Activated naive CD4-positive, alpha-beta T cell treated with anti-CD3 and anti-CD28 coated beads for 36 hours (primary cell): ENCODE measurements around the gene CENPV. TPM values are rescaled to one million over a fixed set of nuclear protein-coding genes. Genes with fewer than 3 reads are reported as not detected.

ENCODE experiments used
- CTCF ChIA-PET: fragments of 350-600 bp; sonication (Branson Sonifier 250); formaldehyde crosslinking; loops from one replicate; lab custom pipeline; 2021; ENCODE audit warnings: antibody characterized with exemption; lab: Charles Lee
- DNase-seq: peaks from one replicate; pipeline ENCODE4 v3.0.0-alpha.2; 2020
- H3K27ac Mint-ChIP-seq: one replicate; pipeline ENCODE4 v1.8.0; 2021; ENCODE audit warnings: mild to moderate bottlenecking, mixed read lengths
- H3K27me3 Mint-ChIP-seq: one replicate; pipeline ENCODE4 v1.8.0; 2021; ENCODE audit warnings: low read depth, mixed read lengths
- H3K36me3 Mint-ChIP-seq: one replicate; pipeline ENCODE4 v1.8.0; 2021; ENCODE audit warnings: low read depth, mixed read lengths
- H3K4me1 Mint-ChIP-seq: one replicate; pipeline ENCODE4 v1.8.0; 2021; ENCODE audit warnings: low read depth, mixed read lengths
- H3K4me3 Mint-ChIP-seq: one replicate; pipeline ENCODE4 v1.8.0; 2021; ENCODE audit warnings: mild to moderate bottlenecking, moderate library complexity, mixed read lengths
- H3K9me3 Mint-ChIP-seq: one replicate; pipeline ENCODE4 v1.8.0; 2021; ENCODE audit warnings: mixed read lengths
- intact Hi-C: fragments of 100-400 bp; cut with micrococcal nuclease; formaldehyde crosslinking; loops from one replicate; pipeline ENCODE4 v1.15.1; 2023
- total RNA-seq, 2 experiments: library from RNA; stranded (reverse); gene quantifications; one replicate each; pipeline ENCODE4 v1.2.3, GENCODE V29; 2021

CENPV gene
- total RNA-seq, 2 experiments from 2014 or later = 117 to 121 TPM

- H3K4me3 Mint-ChIP-seq = peak within 1 kb of the TSS; percentile 90
- intact Hi-C loops = loop anchor here (1.0 to 5.0 kb wide), 8 partner anchors 18 to 422 kb away; partner anchors contain the start of gene CENPV
- CTCF ChIA-PET = interaction anchor here (0.9 to 2.4 kb wide), 4 partner anchors 14 to 141 kb away, joined by 3 to 9 read pairs (median 3); partner anchors contain the start of gene TRPV2
- DNase-seq = peak; percentile 96
- H3K36me3 Mint-ChIP-seq = peaks cover 29% of the 10 kb centered on the region
- peaks cover 35% of the 10 kb centered on the region for H3K4me1 Mint-ChIP-seq
- no peaks in the 10 kb centered on the region for H3K27me3 Mint-ChIP-seq
- peak within 1 kb of the TSS; percentile 96 for H3K27ac Mint-ChIP-seq
- no peaks in the 10 kb centered on the region for H3K9me3 Mint-ChIP-seq
Observed at GRCh38 chr17:16380640-16381495, 27.6 kb upstream of the CENPV start, which contains the start of gene UBB. UBB (plus strand) TSS chr17:16381091; CDS start chr17:16381908, 817 bp downstream.

DNA sequence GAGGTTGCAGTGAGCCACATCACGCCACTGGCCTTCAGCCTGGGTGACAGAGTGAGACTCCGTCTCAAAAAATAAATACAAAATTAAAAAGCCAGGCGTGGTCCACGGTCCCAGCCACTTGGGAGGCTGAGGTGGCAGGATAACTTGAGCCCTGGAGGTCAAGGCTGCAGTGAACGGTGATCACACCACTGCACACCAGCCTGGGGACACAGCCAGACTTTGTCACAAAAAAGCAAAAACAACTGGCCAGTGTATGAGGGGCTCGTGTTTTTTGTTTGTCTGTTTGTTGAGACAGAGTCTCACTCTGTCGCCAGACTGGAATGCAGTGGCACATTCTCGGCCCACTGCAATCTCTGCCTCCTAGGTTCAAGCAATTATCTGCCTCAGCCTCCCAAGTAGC, 26.4 kb upstream of the CENPV start:
- no peak overlapping the region for H3K27ac Mint-ChIP-seq
- DNase-seq = no peak

DNA sequence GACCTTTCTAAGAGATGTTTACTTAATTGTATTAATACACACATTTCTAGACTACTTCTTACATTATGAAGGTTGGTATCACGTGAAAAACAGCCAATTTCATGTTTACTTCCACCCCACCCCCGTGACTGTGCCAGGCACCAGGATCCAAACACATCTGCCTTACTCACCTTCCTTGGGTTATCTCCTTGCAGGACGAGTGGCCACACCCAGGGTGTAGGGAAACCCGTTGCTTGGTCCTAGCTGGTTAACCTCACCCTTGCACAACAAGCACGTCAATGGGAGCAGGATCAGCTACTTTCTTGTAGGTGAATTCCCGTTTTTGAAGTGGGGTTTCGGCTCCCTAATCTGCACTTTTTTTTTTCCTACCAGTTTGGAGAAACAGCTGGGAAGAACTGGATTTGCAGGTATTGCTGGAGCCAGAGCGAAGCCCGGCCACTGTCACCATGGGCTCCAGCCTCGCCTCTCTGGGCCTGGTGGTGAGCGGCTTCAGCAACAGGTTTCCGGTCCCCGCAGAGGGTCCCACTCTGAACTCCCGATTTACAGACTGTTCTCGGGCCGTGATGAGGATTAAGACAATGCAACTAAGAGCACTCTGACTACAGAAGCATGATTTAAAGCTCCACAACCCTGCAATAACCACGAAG, 25.5 kb upstream of the CENPV start:
- CTCF ChIA-PET = interaction anchor here (0.7 to 1.6 kb wide), 4 partner anchors 15 to 206 kb away, joined by 3 to 9 read pairs (median 5); no protein-coding TSS in a partner anchor
- H3K36me3 Mint-ChIP-seq = peaks cover 27% of the 10 kb centered on the region
- no peaks in the 10 kb centered on the region for H3K27me3 Mint-ChIP-seq
- intact Hi-C loops = no loop called here
- peak overlapping the region; percentile 34 for H3K27ac Mint-ChIP-seq
- no peaks in the 10 kb centered on the region for H3K9me3 Mint-ChIP-seq
- H3K4me3 Mint-ChIP-seq = peak overlapping the region; percentile 24
- H3K4me1 Mint-ChIP-seq = peaks cover 25% of the 10 kb centered on the region
- no peak for DNase-seq

More for the DNA sequence above, 26.4 kb upstream of the CENPV start:
- intact Hi-C loops = loop anchor here (2.0 to 5.0 kb wide), 3 partner anchors 19 to 203 kb away; partner anchors contain the start of gene CENPV
- Mint-ChIP-seq H3K36me3 (peaks cover 29% of the 10 kb centered on the region), H3K4me1 (peaks cover 34% of the 10 kb centered on the region), H3K4me3 (no peak overlapping the region), H3K27me3 (no peaks in the 10 kb centered on the region), H3K9me3 (no peaks in the 10 kb centered on the region)
- CTCF ChIA-PET = interaction anchor here (1.6 kb wide), 1 partner anchor 16 kb away, joined by 9 read pairs; no protein-coding TSS in a partner anchor

DNA sequence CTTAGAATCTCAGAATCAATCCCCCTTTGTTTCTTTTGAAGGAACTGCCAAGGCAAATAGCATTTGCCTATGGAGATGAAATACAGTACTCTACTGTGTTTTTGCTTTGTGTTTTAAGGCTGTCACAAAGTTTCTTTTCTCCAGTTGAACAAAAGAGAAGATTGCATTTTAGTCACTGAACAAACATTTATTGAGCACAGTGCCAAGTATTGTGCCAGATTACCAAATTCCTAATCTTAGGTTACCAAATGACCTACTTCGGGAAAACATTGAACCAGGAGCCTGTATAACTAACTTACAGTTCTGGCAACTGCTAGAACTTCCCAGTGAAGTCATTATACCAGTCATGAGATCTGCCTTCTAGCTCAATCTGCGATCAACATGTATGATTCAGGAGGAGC, 24.7 kb upstream of the CENPV start:
- CTCF ChIA-PET = interaction anchor here (0.7 to 1.6 kb wide), 3 partner anchors 15 to 207 kb away, joined by 3 to 9 read pairs (median 3); no protein-coding TSS in a partner anchor
- H3K4me3 Mint-ChIP-seq = no peak overlapping the region
- no peak for DNase-seq
- no peaks in the 10 kb centered on the region for H3K9me3 Mint-ChIP-seq
- no peak overlapping the region for H3K27ac Mint-ChIP-seq
- H3K4me1 Mint-ChIP-seq = peaks cover 17% of the 10 kb centered on the region
- no peaks in the 10 kb centered on the region for H3K27me3 Mint-ChIP-seq
- H3K36me3 Mint-ChIP-seq = peaks cover 19% of the 10 kb centered on the region
- intact Hi-C loops = no loop called here

DNA sequence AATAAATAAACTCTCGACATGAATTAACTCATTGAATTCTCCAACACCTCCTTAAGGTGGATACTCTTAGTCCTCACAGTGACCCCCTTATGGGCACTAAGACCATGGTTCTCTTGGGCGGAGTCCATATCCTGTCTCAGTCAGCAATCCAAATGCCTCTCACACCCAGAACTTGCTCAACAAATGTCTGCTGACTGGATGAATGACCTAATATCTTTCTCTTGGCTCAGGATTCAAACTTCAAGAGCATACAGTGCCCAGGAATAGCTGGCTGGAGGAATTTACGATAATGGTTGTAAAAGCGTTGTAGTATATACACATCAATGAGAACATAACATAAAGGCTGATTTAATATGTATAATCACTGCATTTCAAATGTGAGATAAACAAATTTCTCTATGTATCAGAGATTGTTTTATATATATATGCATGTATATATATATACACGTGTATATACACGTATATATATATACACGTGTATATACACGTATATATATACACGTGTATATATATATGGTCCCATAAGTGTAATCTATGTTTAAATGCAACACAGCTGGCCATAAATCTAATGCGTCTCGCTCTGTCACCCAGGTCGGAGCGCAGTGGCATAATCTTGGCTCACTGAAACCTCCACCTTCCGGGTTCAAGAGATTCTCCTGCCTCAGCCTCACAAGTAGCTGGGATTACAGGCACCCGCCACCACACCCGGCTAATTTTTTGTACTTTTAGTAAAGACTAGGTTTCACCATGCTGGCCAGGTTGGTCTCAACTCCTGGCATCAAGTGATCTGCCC, 21.1 kb upstream of the CENPV start:
- Mint-ChIP-seq H3K27ac (no peak overlapping the region), H3K4me1 (no peaks in the 10 kb centered on the region), H3K27me3 (no peaks in the 10 kb centered on the region), H3K9me3 (no peaks in the 10 kb centered on the region), H3K36me3 (no peaks in the 10 kb centered on the region), H3K4me3 (no peak overlapping the region)
- no peak for DNase-seq
- intact Hi-C loops = no loop called here
- CTCF ChIA-PET = interaction anchor here (1.0 to 3.2 kb wide), 5 partner anchors 9 to 147 kb away, joined by 3 to 17 read pairs (median 4); partner anchors contain the start of gene CENPV

GRCh38 chr17:16371742-16372141, 18.5 kb upstream of the CENPV start:
- Mint-ChIP-seq H3K36me3 (no peaks in the 10 kb centered on the region), H3K4me1 (no peaks in the 10 kb centered on the region), H3K4me3 (no peak overlapping the region), H3K27me3 (no peaks in the 10 kb centered on the region), H3K9me3 (no peaks in the 10 kb centered on the region), H3K27ac (no peak overlapping the region)
- DNase-seq = no peak
- CTCF ChIA-PET = no interaction called here
- intact Hi-C loops = no loop called here

DNA sequence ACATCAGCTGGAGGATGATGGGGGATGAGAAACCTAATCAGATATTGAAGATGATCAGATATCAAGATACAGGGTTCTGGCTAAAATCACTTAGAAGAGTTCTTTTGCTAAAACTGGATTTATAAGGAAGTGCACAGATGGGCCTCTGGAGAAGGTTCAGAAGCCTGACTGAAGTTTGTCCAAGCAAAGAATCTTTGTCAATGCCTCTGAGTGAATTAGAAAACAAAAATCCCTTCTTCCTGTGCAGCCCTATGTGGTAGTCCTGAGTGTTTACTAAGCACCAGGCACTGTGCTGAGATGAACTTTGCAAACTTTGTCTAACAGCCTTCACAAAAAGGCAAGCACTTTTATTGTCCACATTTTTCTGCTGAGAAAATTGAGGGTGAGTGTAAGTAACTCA, 11.4 kb upstream of the CENPV start:
- Mint-ChIP-seq H3K4me3 (no peak overlapping the region), H3K27me3 (no peaks in the 10 kb centered on the region), H3K27ac (no peak overlapping the region), H3K9me3 (no peaks in the 10 kb centered on the region), H3K36me3 (no peaks in the 10 kb centered on the region), H3K4me1 (no peaks in the 10 kb centered on the region)
- intact Hi-C loops = loop anchor here (5.0 kb wide), 2 partner anchors 73 to 173 kb away; no protein-coding TSS in a partner anchor
- CTCF ChIA-PET = interaction anchor here (0.8 to 5.0 kb wide), 27 partner anchors 9 to 225 kb away, joined by 3 to 71 read pairs (median 5); partner anchors contain the start of genes CENPV and TRPV2
- DNase-seq = no peak

DNA sequence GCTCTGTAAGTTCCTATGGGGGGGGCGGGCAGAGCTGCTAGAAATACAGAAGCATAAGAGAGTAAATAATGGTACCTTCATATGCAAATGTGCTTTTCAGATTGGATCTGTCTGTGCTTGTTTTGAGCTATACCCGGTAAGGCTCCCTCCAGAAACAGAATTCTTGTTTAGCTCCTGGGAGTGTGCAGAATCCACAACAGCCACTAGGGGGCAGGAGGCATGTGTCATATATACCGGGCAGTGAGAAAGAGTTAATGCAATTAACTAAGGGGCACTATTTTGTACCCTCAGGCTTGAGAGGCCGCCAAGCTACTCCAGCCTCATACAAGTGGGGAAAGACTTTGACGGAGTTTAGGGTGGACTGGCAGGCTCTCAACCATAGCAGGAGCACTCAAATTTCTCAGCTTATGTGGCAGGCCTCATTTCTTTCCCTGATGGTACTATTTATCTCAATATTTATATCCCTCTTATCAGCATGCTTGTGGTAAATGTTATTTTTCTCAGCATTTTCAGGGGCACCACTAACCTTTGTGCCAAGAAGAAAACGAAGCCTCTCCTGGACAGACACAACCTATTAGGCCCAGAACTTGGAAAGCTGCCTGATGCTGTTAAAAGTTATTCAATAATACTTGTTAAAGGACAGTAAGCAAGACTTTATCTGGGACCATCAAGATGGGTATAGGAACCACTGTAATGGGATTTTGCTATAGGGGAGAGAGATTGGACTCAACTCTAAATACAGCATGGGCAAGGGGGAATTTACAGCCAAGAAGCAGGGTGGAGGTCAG, 10.7 kb upstream of the CENPV start:
- Mint-ChIP-seq H3K27me3 (no peaks in the 10 kb centered on the region), H3K9me3 (no peaks in the 10 kb centered on the region), H3K36me3 (no peaks in the 10 kb centered on the region), H3K4me3 (no peak overlapping the region), H3K4me1 (no peaks in the 10 kb centered on the region), H3K27ac (no peak overlapping the region)
- DNase-seq = peak; percentile 91
- CTCF ChIA-PET = interaction anchor here (0.5 to 5.0 kb wide), 51 partner anchors 9 to 226 kb away, joined by 3 to 71 read pairs (median 4); partner anchors contain the start of genes CENPV, TRPV2 and UBB
- intact Hi-C loops = loop anchor here (1.0 to 5.0 kb wide), 5 partner anchors 51 to 225 kb away; partner anchors contain the start of gene TRPV2

- no peaks in the 10 kb centered on the region for H3K4me1 Mint-ChIP-seq
- no peaks in the 10 kb centered on the region for H3K9me3 Mint-ChIP-seq
- intact Hi-C loops = loop anchor here (5.0 kb wide), 2 partner anchors 75 to 175 kb away; no protein-coding TSS in a partner anchor
- no peak overlapping the region for H3K27ac Mint-ChIP-seq
- H3K4me3 Mint-ChIP-seq = no peak overlapping the region
- CTCF ChIA-PET = interaction anchor here (0.6 to 5.0 kb wide), 5 partner anchors 9 to 160 kb away, joined by 3 to 71 read pairs (median 15); partner anchors contain the start of genes CENPV and TRPV2
- H3K36me3 Mint-ChIP-seq = no peaks in the 10 kb centered on the region
- H3K27me3 Mint-ChIP-seq = no peaks in the 10 kb centered on the region
- no peak for DNase-seq
Observed at GRCh38 chr17:16361874-16362273, 8.6 kb upstream of the CENPV start.

DNA sequence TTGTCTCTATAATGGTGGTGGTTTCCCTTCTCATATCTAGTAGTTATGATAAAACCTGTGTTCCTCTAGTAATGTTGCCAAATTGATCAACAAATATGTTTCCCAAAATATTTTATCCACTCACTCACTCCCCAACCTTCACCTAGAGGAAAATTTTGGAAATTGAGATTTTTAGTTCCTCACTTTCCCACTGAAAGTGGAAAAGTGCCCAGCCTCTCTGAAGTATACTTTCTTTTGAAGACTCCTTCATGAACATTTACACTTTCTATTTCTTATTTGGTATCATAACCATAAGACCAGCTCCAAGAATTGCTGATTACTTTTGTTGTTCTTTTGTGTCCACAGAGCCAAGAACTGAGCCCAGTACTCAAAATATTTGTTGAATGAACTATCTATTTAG, 5.1 kb upstream of the CENPV start:
- H3K36me3 Mint-ChIP-seq = no peaks in the 10 kb centered on the region
- no peaks in the 10 kb centered on the region for H3K27me3 Mint-ChIP-seq
- CTCF ChIA-PET = interaction anchor here (0.7 kb wide), 1 partner anchor 31 kb away, joined by 3 read pairs; no protein-coding TSS in a partner anchor
- no peak overlapping the region for H3K27ac Mint-ChIP-seq
- intact Hi-C loops = no loop called here
- no peak for DNase-seq
- no peaks in the 10 kb centered on the region for H3K9me3 Mint-ChIP-seq
- H3K4me3 Mint-ChIP-seq = no peak overlapping the region
- H3K4me1 Mint-ChIP-seq = peaks cover 3% of the 10 kb centered on the region
